ENCODE measurements around the gene CAMTA1.

The CAMTA1 gene

DNA sequence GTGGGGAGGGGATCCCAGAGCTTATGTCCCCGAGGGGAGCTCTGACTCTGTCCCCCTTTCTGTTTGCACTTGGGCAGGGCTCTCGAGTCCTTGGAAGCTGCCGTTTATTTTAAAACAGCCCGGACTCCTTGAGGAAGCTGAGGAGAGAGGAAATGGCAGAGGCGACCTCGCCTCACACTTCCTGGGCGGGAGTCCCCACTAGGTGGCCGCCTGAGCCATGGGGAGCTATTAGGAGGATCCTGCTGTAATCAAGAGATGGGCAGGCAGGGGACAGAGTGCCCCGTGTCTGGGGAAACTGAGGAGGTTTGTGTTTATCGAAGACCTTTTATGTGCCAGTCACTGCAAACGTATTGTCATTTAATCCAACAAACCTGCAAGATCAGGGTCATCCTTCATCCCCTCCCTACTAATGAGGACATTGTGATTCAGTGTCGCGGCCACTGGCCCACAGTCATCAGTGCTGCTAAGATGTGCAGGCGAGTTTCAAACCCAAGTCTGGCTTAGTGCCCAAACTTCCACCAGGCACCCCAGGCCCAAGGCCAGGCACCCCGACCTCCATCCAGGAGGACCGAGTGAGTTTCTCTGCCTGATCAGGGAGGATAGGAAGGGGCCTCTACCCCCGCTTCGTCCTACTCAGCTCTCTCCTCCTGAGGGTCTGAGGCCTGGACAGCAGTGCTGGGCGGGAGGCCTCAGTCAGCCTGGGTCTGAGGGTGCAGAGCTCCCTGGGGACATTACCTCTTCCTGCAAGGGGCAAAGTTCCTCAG lies 669.0 kb downstream of the CAMTA1 start:
- DNase-seq, result no peak

DNA sequence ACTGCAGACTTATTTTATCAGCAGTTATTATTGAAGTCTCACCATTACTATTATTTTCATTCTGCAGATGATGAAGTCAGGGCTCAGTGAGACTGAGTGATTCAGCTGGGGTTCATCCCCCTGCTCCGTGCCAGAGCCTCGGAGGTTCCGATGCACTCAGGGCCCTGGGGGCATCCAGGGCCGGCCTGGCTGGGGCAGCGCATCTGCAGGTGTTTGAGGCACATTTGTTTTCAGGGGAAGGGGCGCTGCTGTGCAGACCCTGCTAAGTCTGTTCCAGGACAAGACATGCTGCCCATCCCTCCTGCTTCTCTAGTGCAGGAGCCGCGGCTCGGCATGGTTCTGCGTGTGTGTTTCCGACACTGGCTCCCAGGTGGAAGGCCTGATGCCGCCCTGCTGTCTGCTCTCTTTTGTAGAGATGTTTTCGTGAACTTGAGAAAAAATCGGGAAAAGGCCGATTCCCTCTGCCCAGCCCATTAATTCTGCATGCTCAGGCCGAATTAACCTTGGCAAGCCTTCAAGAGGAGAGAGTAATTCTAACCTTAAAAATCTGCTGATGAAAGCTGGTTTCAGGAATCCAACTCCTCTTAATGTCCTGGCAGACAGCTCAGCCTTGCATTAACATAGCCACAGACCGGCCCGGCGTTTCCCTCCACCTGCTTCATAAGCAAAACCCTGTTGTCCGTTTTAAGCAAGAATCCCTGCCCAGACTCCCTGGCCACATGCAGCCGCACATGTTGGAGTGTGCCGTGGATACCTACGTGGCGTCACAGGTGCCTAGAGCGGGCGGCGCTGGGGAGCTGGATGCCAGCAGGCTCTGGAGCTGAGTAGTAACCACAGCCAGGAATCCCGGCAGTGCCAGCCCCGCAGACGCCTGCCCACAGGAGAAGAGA lies 669.9 kb downstream of the CAMTA1 start:
- DNase-seq, result no peak

DNA sequence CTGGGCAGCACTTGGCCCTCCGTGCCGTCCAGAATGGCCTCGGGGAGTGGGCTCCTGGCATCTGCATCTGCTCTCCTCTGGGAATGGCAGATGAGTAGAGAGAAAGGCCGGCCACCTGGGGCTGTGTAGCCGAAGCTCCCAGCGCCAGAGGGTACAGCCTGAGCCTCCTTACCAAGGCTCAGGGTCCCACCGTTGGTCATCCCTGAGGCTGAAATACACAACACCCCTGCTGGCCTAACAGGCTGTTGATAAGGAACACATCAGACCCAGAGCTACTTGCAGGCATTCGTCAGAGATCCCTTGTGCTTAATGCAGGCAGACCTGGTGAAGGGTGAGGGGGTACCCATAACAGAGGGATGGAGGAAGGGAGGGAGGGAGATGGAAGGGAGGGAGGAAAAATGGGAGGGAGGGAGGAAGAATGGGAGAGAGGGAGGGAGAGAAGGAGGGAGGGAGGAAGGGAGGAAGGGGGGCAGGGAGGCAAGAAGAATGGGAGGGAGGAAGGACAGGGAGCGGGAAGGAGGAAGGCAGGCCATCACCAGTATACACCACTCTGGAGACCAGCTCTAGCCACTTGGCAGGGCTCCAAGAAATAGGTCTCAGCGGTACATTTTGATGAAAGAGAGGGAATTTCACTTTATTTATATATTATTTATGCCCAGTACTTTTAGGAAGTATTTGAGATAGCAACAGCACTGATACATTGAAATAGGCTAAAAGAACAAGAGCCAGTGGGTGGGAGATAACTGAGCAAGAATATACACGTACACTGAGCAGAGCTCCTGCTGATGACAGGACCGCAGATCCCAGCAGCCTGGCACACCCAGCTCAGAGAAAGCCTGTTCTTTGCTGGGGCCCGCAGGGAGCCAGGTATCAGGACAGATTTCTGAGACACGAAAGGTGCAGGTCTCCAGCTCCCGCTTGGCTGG lies 670.8 kb downstream of the CAMTA1 start:
- no peak for DNase-seq

DNA sequence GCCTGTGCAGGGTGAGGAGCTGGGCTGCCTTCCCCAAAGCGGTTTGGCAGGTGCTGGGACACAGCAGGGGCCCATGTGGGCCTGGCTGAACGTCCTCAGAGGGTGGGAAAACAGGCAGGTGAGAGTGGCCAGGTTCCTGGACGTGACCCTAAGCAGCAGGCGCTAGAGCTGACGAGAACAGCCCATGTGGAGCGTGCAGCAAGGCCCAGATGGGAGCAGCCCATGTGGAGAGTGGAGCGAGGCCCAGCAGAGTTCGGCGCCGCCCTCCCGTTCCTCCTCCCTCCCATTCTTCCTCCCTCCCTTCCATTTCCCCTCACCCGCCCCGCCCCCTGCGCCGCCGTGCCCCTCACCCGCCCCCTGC lies 671.4 kb downstream of the CAMTA1 start:
- no peak for DNase-seq

DNA sequence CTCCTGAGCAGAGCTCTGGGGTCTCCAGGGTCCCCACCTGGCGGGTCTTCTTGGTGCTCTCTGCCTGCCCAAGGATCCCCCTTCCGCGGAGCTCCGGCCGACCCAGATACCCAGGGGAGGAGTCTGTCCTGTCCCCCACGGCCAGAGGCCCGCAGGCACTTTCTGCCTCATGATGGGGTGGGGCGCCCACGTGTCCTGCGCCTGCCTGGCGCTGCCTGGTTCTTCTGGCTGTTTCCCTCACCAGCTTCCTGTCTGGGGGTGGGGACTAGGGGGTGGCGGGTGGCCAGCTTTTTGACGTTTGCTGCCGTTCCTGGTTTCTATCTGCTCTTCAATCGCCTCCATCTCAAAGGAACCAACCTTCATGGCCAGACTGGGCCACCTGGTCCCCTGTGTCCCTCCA lies 672.6 kb downstream of the CAMTA1 start:
- no peak for DNase-seq

DNA sequence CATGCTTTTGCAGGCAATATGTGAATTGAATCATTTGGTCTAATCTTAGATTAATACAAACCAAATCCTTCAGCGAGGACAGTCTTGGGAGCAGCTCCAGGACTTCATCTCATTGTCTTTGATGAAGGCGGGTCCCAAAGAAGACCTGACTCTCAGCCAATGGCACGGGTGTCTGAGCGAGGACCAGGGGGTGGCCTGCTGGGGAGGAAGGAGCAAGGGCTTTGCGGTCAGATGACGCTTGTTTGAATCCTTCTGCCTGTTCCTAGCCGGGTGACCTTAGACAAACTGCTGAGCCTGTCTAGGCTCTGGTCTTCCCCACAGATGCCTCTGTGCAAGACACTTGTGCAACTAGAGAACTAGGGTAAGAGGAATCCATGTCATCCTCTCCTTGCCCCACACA lies 673.7 kb downstream of the CAMTA1 start:
- no peak for DNase-seq

DNA sequence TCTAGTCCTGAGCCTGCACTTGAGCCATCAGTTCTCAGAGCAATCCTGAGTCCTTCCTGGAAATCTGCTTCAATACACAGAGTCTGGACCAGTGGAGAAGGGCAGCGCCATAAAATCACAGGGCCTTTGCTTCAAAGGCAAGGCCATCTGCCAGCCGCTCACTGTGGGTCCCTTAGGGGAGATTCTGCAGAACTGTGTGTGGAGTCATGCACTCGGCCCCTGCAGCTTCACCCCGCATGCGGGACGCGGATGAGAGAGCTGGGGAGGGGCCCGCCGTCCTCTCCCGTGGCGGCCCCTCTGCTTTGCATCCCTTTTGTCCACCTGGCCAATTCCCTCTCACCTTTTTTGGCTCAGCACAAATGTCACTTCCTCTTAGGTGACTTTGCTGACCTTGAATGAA lies 674.7 kb downstream of the CAMTA1 start:
- DNase-seq, result no peak

DNA sequence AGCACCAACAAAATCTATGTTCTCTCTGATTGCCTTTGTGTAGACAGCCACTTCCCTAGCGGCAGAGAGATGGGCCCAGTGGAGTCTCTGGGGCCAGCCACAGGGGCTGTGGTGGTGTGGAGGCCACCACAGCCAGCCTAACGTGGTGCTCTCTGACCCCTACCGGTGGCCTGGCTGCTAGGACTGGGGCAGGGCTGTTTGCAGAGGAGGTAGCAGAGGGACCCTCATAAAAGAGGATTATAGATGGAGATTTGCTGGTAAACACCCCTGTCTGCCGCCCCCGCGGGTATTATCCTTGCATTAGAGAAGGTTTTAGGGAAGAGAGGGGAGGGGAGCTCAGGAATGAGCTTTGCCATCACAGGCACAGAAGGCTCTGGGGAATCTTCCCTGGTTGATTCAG lies 675.6 kb downstream of the CAMTA1 start:
- no peak for DNase-seq

DNA sequence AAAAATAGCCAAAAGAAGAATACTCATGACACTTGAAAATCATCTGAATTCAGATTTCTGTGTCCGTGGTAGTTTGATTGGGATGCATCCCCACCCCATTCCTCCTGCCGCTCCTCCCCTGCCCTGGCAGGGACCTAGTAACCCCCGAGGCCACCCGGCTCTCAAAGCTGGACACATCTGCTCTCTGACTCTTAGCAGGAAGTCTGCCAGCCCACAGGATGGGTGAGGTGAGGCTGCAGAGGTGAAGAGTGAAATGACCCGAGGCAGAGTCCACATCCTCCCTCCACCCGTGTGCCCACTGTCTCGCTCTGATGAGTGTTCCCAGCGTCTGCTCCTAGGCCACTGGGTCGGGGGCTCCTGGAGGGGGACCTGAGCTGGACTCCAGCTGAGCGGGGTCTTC lies 677.4 kb downstream of the CAMTA1 start:
- no peak for DNase-seq

DNA sequence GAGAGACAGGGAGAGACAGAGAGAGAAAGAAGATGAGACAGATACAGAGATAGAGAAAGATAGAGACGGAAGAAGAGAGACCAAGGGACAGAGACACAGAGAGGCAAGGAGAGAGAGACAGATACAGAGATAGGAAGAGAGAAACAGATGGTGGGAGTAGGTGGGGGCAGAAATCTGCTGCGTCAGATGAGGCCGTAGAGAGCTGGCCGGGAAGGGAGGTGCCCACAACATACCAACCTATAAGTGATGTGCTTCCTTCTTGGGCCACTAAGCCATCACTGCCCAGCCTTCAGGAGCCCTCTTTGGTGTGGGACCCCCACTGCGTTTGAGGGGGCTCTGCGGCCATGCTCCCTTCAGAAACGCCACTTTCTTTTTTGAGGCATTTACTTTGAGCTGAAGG lies 678.3 kb downstream of the CAMTA1 start:
- DNase-seq, result no peak

DNA sequence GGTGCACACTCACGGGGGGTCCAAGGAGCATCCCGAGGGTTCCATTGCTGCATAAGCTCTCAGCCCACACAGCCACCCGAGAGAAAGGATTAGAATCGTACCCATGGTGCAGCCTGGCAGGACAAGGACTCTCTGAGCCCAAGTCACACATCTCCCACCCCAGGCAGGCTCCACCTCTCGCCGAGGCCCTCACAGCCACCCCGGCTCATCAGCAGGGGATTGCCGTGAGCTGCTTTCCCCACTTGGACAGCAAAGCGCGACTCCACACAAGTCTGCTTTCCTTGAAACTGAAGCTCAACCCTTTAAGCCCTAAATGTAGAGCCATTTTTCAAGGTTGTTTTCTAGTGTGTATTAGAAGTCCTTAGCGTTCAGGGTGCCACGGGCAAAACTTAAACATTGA lies 679.5 kb downstream of the CAMTA1 start:
- no peak for DNase-seq

DNA sequence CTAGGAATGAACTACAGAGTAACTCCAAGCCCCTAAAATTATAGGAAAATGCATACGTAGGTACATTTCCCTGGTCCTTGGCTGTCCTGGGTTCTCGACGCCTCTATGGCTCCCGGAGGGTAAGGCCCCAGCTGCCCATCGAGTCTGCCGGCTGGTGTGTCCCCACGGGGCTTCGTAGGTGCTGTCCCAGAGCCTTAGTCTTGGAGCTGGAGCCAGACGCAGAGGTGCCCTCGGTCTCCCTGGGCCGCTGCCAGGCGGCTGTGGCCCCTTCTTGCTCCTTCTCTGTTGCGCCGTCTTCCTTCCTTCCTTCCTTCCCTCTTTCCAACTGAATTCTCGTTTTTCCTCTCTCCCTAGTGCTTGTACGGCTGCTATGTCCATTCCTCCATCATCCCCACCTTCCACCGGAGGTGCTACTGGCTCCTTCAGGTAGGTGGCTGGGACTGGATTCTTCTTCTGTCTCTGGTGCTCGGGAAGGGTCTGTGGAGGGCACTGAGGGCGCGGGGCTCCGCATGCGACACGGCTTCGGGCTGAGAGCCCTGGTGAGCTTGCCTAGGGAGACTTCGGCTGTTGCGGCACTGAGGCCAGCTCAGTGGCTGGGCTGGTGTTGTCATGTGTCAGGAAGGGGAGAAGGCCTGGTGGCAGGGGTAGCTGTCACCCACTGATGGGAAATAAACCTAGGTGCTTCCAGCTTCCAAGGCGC lies 682.4 kb downstream of the CAMTA1 start:
- no peak for DNase-seq

DNA sequence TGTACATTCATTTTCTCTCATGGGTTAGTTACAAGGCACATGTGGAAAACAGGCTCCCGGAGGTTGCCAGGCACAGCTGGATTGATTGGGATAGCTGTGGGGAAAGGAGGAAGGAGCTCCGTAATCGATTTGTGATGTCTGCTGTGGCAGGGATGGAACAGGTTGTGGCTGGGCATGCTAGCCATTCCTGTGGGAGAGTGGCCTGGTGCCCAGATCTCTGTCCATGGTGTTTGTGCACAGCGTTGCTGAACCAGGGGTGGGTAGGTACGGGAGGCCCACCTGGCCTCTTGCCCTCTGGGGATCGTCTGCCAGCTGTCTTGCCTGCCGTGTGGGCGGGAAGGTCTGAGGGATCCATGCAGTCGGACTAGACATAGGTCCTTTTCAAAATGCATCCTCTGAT lies 683.0 kb downstream of the CAMTA1 start:
- DNase-seq, result no peak

DNA sequence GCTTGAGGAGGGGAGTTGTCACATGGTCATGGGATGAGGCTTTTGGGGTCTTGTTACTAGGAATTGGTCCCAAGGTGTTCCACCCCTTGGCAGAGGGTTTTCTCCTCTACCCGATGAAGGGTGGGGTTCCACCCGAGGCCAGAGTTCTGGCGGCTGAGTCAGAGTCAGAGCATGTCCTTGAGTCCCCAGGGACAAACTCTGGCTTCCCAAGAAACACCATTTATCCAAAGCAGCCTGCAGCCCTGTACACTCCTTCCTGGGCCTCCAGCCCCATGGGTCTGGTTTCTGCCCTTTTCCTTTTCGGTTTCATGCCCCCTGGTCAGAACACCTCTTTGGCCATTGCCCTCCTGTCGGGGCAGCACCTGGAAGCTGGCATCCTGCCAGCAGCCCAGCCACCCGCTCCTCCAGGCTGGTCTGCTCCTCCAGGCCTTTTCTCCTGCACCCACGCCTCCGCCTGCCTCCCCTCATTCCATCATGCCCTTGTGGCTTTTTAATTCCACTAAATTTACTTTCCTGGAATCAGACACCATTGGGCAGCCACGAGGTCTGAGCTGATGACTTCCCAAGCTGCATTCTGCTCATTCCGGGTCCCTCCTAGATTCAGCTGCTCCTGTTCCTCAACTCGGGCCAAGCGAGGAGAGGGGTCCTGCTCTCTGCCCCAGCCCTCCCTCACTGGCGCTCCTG lies 684.1 kb downstream of the CAMTA1 start:
- no peak for DNase-seq

DNA sequence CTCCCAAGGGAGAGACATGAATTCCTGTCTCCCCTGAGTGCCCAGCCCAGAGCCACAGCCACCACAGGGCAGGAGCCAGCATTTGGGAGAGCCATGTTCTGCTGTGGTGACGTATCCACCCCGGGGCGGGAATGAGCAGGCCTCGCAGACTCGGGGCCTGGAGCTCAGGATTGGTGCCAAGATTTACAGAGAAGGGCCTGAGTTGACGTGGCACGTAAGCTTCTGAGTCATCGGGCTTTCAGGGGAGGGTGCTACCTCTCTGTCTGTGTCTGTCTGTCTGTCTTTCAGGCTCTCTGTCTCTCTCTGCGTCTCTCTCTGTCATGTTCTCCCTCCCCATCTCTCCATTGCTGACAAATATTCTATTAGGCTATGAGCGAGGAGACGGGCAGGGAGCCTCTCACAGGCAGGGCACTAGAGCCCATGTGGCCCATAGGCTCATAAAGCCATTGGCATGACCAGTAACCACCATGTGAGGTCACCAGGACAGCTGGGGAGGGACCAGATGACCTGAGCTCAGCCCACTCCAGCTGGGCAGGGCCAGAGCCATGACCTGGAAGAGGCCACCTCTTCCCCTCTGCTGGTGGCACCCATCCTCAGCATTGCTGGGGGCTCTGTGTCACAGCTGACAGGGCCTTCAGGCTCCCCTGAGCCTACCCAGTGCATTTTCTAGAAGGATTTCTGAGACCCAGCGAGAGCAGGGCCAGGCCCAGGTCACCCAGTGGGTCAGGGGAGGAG lies 685.8 kb downstream of the CAMTA1 start:
- no peak for DNase-seq

DNA sequence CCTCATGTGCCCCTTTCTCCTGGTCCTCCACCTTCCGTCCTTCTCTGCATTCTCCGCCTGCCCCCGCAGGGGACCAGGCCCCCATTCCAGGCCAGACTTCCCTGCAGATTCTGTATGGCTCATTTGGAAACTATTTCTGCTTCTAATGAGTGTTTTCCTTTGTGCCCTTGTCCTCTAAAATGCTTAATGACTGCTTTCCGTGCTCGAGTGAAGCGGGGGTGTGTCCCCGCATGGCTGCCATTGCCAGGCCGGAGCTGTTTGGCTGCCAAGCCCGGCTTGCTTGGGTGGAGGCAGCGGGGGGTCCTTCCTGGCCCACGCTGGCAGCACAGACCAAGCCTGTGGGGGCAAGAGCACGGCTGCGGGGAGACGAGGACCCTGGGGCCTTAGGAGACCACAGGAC lies 686.6 kb downstream of the CAMTA1 start:
- DNase-seq, result no peak

DNA sequence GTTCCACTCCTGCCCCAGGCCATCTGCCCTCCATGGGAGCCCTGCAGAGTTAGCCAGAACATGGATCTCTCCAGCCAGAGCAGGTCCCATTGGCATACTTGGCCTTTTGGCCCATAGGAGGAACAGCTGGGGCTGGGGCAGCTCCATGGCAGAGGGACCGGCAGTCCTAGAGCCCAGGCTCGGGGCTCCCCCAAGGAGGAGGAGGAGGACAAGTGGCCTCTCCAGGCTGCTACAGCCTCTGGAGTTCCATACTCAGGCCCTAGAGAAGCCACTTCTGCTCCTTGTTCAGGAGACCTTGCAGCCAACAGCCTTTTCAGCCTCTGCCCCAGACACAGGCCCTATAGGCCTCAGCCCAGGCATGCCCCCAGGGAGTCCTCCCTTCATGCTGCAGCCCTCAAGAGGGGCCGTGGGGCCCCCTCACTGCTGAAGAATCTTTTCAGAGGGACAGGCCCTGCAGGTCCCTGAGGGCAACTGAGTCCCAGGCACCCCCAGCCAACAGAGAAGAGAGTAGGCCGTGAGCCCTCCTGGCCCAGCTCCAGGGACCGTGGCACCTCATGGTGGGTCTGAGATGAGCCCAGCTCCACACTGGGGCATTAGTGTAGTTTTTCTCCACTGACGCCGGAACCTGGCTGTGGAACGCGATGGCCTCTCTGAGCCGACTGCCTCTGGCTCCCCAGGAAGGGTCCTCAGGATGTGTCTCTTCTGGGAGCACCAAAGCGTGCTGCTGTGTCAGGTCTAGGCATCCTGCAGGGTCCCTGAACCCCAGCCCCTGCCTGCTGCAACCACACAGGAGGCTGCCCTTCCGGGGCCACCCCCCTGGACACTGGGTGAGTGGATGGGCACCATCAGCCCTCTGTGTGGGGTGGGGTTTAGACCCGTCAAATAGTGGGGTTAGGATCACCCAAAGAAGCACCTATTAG lies 688.2 kb downstream of the CAMTA1 start:
- DNase-seq, result no peak

DNA sequence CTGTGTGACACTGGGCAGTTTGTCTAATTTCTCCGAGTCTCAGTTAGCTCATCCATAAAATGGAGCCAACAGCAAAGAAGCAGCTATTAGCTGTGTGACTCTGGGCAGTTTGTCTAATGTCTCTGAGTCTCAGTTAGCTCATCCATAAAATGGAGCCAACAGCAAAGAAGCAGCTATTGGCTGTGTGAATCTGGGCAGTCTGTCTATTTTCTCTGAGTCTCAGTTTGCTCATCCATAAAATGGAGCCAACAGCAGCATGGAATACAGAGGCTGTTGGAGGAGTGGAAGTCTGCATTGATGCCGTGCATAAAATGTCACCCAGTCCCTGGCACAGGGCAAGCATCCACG lies 688.9 kb downstream of the CAMTA1 start:
- DNase-seq, result no peak

DNA sequence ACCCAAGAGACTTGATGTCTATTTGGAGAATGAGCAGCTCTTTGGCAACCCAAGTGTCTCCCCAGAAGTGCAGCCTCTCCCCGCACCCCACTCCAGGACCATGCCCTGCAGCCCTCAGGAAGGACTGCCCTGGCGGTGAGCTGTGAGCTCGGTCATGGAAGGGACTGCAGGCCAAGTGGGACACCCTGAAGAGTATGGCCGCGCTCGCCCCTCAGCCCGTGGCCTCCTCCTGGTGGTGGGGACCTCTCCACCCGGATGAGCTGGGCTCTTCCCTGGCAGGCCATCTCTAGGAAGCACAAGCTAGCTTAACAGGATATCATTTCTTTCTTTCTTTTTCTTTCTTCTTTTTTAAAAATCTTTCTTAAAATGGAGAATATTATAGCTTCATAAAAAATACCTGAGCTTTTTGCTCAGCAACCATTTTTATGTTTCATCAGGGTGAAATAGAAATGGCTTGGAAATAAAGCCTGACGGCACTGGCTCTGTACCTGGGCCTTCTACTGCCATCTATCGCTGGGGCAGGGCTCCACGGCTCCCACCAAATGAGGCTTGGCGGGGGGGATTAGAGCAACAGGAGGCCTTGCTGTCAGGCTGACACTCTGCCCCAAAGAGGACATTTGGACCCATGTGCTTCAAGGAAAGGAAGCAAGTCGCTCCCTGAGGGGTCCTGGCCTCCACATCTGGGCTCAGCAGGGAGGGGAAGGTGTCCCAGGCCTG lies 689.7 kb downstream of the CAMTA1 start:
- DNase-seq, result no peak

DNA sequence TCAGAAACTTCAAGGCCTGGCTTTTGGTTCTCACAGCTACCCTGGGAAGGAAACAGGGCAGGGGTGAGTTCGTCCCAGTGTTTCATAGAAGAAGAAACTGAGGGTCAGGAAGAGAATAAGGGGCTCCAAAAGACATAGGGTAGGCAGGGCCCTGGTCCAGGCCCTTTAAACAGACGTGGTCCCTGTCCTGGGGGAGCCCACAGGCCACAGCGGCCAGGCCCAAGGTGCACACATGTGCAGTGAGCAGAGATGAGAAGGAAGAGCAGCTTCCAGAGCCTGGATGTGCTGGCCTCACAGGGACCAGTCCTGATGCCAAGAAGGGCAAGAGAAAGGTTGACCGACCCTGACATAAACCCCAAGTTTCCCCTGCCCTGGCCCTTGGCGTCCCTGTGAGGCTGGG lies 690.4 kb downstream of the CAMTA1 start:
- DNase-seq, result no peak

All from effector CD4-positive, alpha-beta T cell (primary cell).